ENCODE results near the gene KLHL20. TPM values are rescaled to one million over a fixed set of nuclear protein-coding genes. Genes with fewer than 3 reads are reported as not detected.
"Not testable (repeated sequence)": the region's sequence is repeated elsewhere in the genome, so short reads cannot be mapped to it uniquely, and the experiment has no call there.

KLHL20 gene
- total RNA-seq (10 to 100 TPM; 28.3 to 40.9 (median 32.8) TPM), polyA plus RNA-seq (10 to 100 TPM; 25.5 to 27.3 TPM), total RNA-seq (38.2 reads per million, percentile 65 among the genes with 10 or more reads in this experiment)

- DNase-seq (peak; percentile 60 to 92 (median 89)), ATAC-seq (peak; percentile 98)
- Histone ChIP-seq H3K9me3 (ENCODE audit: control insufficient read depth in 2 of 3, low read length in 3 of 3) (no peaks in the 10 kb centered on the region), H3K36me3 (ENCODE audit: control insufficient read depth in 2 of 3, insufficient read depth in 3 of 3, low read length in 3 of 3) (peaks cover 0 to 4% (median 0%) of the 10 kb centered on the region in 3 experiments), H3K4me1 (ENCODE audit: control insufficient read depth in 2 of 2, insufficient read depth in 2 of 2, low read length in 2 of 2) (peaks cover 11 to 18% of the 10 kb centered on the region in 2 donors), H3K27ac (ENCODE audit: low read depth, low read length) (peak within 1 kb of the TSS; percentile 78), H3K27me3 (ENCODE audit: control insufficient read depth in 2 of 2, insufficient read depth in 2 of 2, low read length in 2 of 2) (no peaks in the 10 kb centered on the region), H3K4me3 (ENCODE audit: low read length) (peak within 1 kb of the TSS; percentile 77)
- ChIA-PET POLR2A (interaction anchor here (0.6 to 2.7 kb wide), 13 partner anchors 8 to 1933 kb away, joined by 3 to 34 read pairs (median 4); partner anchors contain the start of genes CENPL, DARS2, GAS5 and METTL13), CTCF (interaction anchor here (0.8 to 1.9 kb wide), 5 partner anchors 153 to 896 kb away, joined by 3 to 9 read pairs (median 4); partner anchors contain the start of gene ZBTB37)
- Mint-ChIP-seq H3K4me1 (peaks cover 14 to 48% (median 35%) of the 10 kb centered on the region in 7 donors), H3K36me3 (peaks cover under 1 to 22% (median 7%) of the 10 kb centered on the region in 5 donors), H3K27ac (peak within 1 kb of the TSS; percentile 89 to 99 (median 94)), H3K9me3 (peaks cover 0 to 3% (median 0%) of the 10 kb centered on the region in 11 donors), H3K27me3 (peaks cover 14 to 32% (median 19%) of the 10 kb centered on the region in 5 donors), H3K4me3 (peak within 1 kb of the TSS; percentile 90 to 100 (median 96))
- intact Hi-C loops (cut with micrococcal nuclease) = loop anchor here (1.0 to 10.0 kb wide), 17 partner anchors 57 to 1970 kb away; partner anchors contain the start of genes CENPL (in 2 of the 2), DARS2 (in 2 of the 2), MRPS14 (in 2 of the 2) and PRDX6 (in 2 of the 2)
Measured at GRCh38 chr1:173714759-173715537, at the start of gene KLHL20. TSS of gene KLHL20 (plus strand) at chr1:173714981. CDS start at chr1:173716044, 1,063 bp downstream.

- Mint-ChIP-seq H3K27me3 (peaks cover 36 to 47% (median 44%) of the 10 kb centered on the region in 5 donors), H3K9me3 (peaks cover 0 to 2% (median 0%) of the 10 kb centered on the region in 11 donors), H3K36me3 (peaks cover 0 to 6% (median 2%) of the 10 kb centered on the region in 5 donors), H3K27ac (no peak overlapping the region), H3K4me1 (peaks cover 5 to 14% (median 7%) of the 10 kb centered on the region in 7 donors), H3K4me3 (no peak overlapping the region)
- DNase-seq (no peak), ATAC-seq (no peak)
- Histone ChIP-seq H3K27ac (ENCODE audit: low read depth, low read length) (no peak overlapping the region), H3K36me3 (ENCODE audit: control insufficient read depth in 2 of 3, insufficient read depth in 3 of 3, low read length in 3 of 3) (no peaks in the 10 kb centered on the region), H3K4me1 (ENCODE audit: control insufficient read depth in 2 of 2, insufficient read depth in 2 of 2, low read length in 2 of 2) (no peaks in the 10 kb centered on the region), H3K9me3 (ENCODE audit: control insufficient read depth in 2 of 3, low read length in 3 of 3) (no peaks in the 10 kb centered on the region), H3K27me3 (ENCODE audit: control insufficient read depth in 2 of 2, insufficient read depth in 2 of 2, low read length in 2 of 2) (no peaks in the 10 kb centered on the region), H3K4me3 (ENCODE audit: low read length) (no peak overlapping the region)
- intact Hi-C loops (cut with micrococcal nuclease) = no loop called here
- POLR2A ChIA-PET = no interaction called here
- CTCF ChIA-PET = no interaction called here
Measured at GRCh38 chr1:173666646-173667045, 48.1 kb upstream of the KLHL20 start.

- peak in 3 of 9 donors; percentile 4 to 15 (median 10) for DNase-seq
- intact Hi-C loops (cut with micrococcal nuclease) = no loop called here
- Mint-ChIP-seq H3K36me3 (peaks cover 0 to 6% (median 2%) of the 10 kb centered on the region in 5 donors), H3K4me3 (peak within 1 kb of the TSS in 8 of 10 donors; percentile 32 to 74 (median 66)), H3K4me1 (peaks cover 5 to 14% (median 7%) of the 10 kb centered on the region in 7 donors), H3K9me3 (peaks cover 0 to 4% (median 0%) of the 10 kb centered on the region in 11 donors), H3K27ac (peak within 1 kb of the TSS in 1 of 9 donors; percentile 29), H3K27me3 (peaks cover 32 to 54% (median 49%) of the 10 kb centered on the region in 5 donors)
- CTCF ChIA-PET = no interaction called here
- Histone ChIP-seq H3K9me3 (ENCODE audit: control insufficient read depth in 2 of 3, low read length in 3 of 3) (no peaks in the 10 kb centered on the region), H3K27me3 (ENCODE audit: control insufficient read depth in 2 of 2, insufficient read depth in 2 of 2, low read length in 2 of 2) (no peaks in the 10 kb centered on the region), H3K36me3 (ENCODE audit: control insufficient read depth in 2 of 3, insufficient read depth in 3 of 3, low read length in 3 of 3) (no peaks in the 10 kb centered on the region), H3K27ac (ENCODE audit: low read depth, low read length) (no peak within 1 kb of the TSS), H3K4me3 (ENCODE audit: low read length) (no peak within 1 kb of the TSS), H3K4me1 (ENCODE audit: control insufficient read depth in 2 of 2, insufficient read depth in 2 of 2, low read length in 2 of 2) (no peaks in the 10 kb centered on the region)
- POLR2A ChIA-PET = no interaction called here
- ATAC-seq = no peak
Measured at GRCh38 chr1:173669491-173669941, 45.3 kb upstream of the KLHL20 start, which contains the start of gene ANKRD45. TSS of gene ANKRD45 (minus strand) at chr1:173669851. CDS start at chr1:173659418, 10,433 bp downstream.

GRCh38 chr1:173674496-173674895 lies 40.3 kb upstream of the KLHL20 start:
- H3K27ac Mint-ChIP-seq; H3K4me1 ChIP-seq (ENCODE audit: control insufficient read depth in 2 of 2, insufficient read depth in 2 of 2, low read length in 2 of 2); H3K36me3 ChIP-seq (ENCODE audit: control insufficient read depth in 2 of 3, insufficient read depth in 3 of 3, low read length in 3 of 3); intact Hi-C loops (cut with micrococcal nuclease); ATAC-seq; CTCF ChIA-PET; H3K9me3 ChIP-seq (ENCODE audit: control insufficient read depth in 2 of 3, low read length in 3 of 3); DNase-seq; POLR2A ChIA-PET; H3K4me3 Mint-ChIP-seq; H3K27me3 ChIP-seq (ENCODE audit: control insufficient read depth in 2 of 2, insufficient read depth in 2 of 2, low read length in 2 of 2); H3K27ac ChIP-seq (ENCODE audit: low read depth, low read length); H3K4me3 ChIP-seq (ENCODE audit: low read length); H3K36me3 Mint-ChIP-seq; H3K4me1 Mint-ChIP-seq: not testable (repeated sequence)
- Mint-ChIP-seq H3K9me3 (peaks cover 0 to 28% (median 8%) of the 10 kb centered on the region in 11 donors), H3K27me3 (peaks cover 9 to 35% (median 29%) of the 10 kb centered on the region in 5 donors)

GRCh38 chr1:173680152-173680551 lies 34.6 kb upstream of the KLHL20 start:
- H3K4me3 ChIP-seq (ENCODE audit: low read length); CTCF ChIA-PET; H3K27ac Mint-ChIP-seq; H3K36me3 Mint-ChIP-seq; H3K27me3 Mint-ChIP-seq; ATAC-seq; H3K27ac ChIP-seq (ENCODE audit: low read depth, low read length); H3K36me3 ChIP-seq (ENCODE audit: control insufficient read depth in 2 of 3, insufficient read depth in 3 of 3, low read length in 3 of 3); H3K4me1 ChIP-seq (ENCODE audit: control insufficient read depth in 2 of 2, insufficient read depth in 2 of 2, low read length in 2 of 2); H3K4me3 Mint-ChIP-seq; POLR2A ChIA-PET; DNase-seq; intact Hi-C loops (cut with micrococcal nuclease); H3K4me1 Mint-ChIP-seq; H3K9me3 ChIP-seq (ENCODE audit: control insufficient read depth in 2 of 3, low read length in 3 of 3); H3K27me3 ChIP-seq (ENCODE audit: control insufficient read depth in 2 of 2, insufficient read depth in 2 of 2, low read length in 2 of 2): not testable (repeated sequence)
- peaks cover 0 to 28% (median 6%) of the 10 kb centered on the region in 11 donors for H3K9me3 Mint-ChIP-seq

GRCh38 chr1:173682184-173682583 lies 32.6 kb upstream of the KLHL20 start:
- DNase-seq = no peak
- peaks cover 0 to 22% (median 4%) of the 10 kb centered on the region in 11 donors for H3K9me3 Mint-ChIP-seq
- CTCF ChIA-PET = no interaction called here
- H3K4me1 ChIP-seq (ENCODE audit: control insufficient read depth in 2 of 2, insufficient read depth in 2 of 2, low read length in 2 of 2) = no peaks in the 10 kb centered on the region
- H3K4me3 ChIP-seq (ENCODE audit: low read length) = no peak overlapping the region
- H3K4me3 Mint-ChIP-seq = no peak overlapping the region
- no peaks in the 10 kb centered on the region for H3K36me3 ChIP-seq (ENCODE audit: control insufficient read depth in 2 of 3, insufficient read depth in 3 of 3, low read length in 3 of 3)
- H3K27ac Mint-ChIP-seq = peak overlapping the region in 2 of 9 donors; percentile 12 to 17
- intact Hi-C loops (cut with micrococcal nuclease) = no loop called here
- POLR2A ChIA-PET = no interaction called here
- no peak overlapping the region for H3K27ac ChIP-seq (ENCODE audit: low read depth, low read length)
- no peaks in the 10 kb centered on the region for H3K9me3 ChIP-seq (ENCODE audit: control insufficient read depth in 2 of 3, low read length in 3 of 3)
- ATAC-seq = no peak
- H3K36me3 Mint-ChIP-seq = peaks cover 0 to 8% (median 0%) of the 10 kb centered on the region in 5 donors
- H3K27me3 Mint-ChIP-seq = peaks cover 0 to 10% (median 6%) of the 10 kb centered on the region in 5 donors
- H3K27me3 ChIP-seq (ENCODE audit: control insufficient read depth in 2 of 2, insufficient read depth in 2 of 2, low read length in 2 of 2) = no peaks in the 10 kb centered on the region
- H3K4me1 Mint-ChIP-seq = no peaks in the 10 kb centered on the region
